PC-9 (cell line): ENCODE results near the gene MICAL2. TPM values are rescaled to one million over a fixed set of nuclear protein-coding genes. Genes with fewer than 3 reads are reported as not detected.

Source experiments
- BruUV-seq: library from RNA; stranded (reverse); fragments of 400-500 nt; replicated peaks from 2 replicates; lab custom pipeline; 2021; lab: Mats Ljungman, UMichigan
- CTCF ChIA-PET: fragments of 300-600 bp; sonication (Branson Sonifier 250); formaldehyde crosslinking; loops from one replicate; lab custom pipeline; 2022; ENCODE audit warnings: antibody characterized with exemption; lab: Charles Lee
- POLR2A ChIA-PET: fragments of 300-600 bp; sonication (Branson Sonifier 250); formaldehyde crosslinking; loops from one replicate; lab custom pipeline; 2022; ENCODE audit warnings: antibody characterized with exemption; ENCODE audit not compliant: unreplicated experiment; lab: Charles Lee
- DNase-seq, 2 experiments: peaks; one replicate each; pipeline versions ENCODE4 v3.0.0 to v3.0.0-alpha.2; 2015 to 2022; ENCODE audit warnings: mixed read lengths in 1 of 2
- H2AFZ ChIP-seq: fragments of 200-600 bp; sonication (generic); 2 replicates; pipeline ENCODE4 v1.8.1; 2017; ENCODE audit warnings: antibody characterized with exemption
- H3F3A ChIP-seq: fragments of 200-600 bp; sonication (generic); 2 replicates; pipeline ENCODE4 v1.8.1; 2017; ENCODE audit warnings: antibody characterized with exemption, mild to moderate bottlenecking, low read depth; ENCODE audit not compliant: insufficient read depth
- H3K27ac ChIP-seq: fragments of 200-600 bp; sonication (generic); 2 replicates; pipeline ENCODE4 v1.6.1; 2016; ENCODE audit warnings: mixed run types
- H3K27me3 ChIP-seq: fragments of 200-600 bp; sonication (generic); 2 replicates; pipeline ENCODE4 v1.6.1; 2016; ENCODE audit warnings: low read depth, mixed run types; ENCODE audit not compliant: insufficient read depth
- H3K36me3 ChIP-seq: fragments of 200-600 bp; sonication (generic); 2 replicates; pipeline ENCODE4 v1.6.1; 2016; ENCODE audit warnings: low read depth, mixed run types
- H3K4me1 ChIP-seq: fragments of 200-600 bp; sonication (generic); replicated peaks from 2 replicates; pipeline ENCODE4 v1.6.1; 2016; ENCODE audit warnings: mixed run types; ENCODE audit not compliant: insufficient read depth
- H3K4me2 ChIP-seq: fragments of 200-600 bp; sonication (generic); 2 replicates; pipeline ENCODE4 v1.6.1; 2017; ENCODE audit warnings: mixed run types
- H3K4me3 ChIP-seq: fragments of 200-600 bp; sonication (generic); 2 replicates; pipeline ENCODE4 v1.6.1; 2016; ENCODE audit warnings: mixed run types
- H3K79me2 ChIP-seq: fragments of 200-600 bp; sonication (generic); 2 replicates; pipeline ENCODE4 v1.6.1; 2017; ENCODE audit warnings: low read depth, mixed run types
- H3K9me2 ChIP-seq: fragments of 200-600 bp; sonication (generic); 2 replicates; pipeline ENCODE4 v1.8.1; 2017; ENCODE audit warnings: mild to moderate bottlenecking; ENCODE audit not compliant: insufficient read depth
- H3K9me3 ChIP-seq: fragments of 200-600 bp; sonication (generic); 2 replicates; pipeline ENCODE4 v1.8.1; 2016; ENCODE audit warnings: low read depth; ENCODE audit not compliant: insufficient read depth
- H4K20me1 ChIP-seq: fragments of 200-600 bp; sonication (generic); 2 replicates; pipeline ENCODE4 v1.8.1; 2017; ENCODE audit not compliant: insufficient read depth
- CTCF ChIP-seq: fragments of 200-600 bp; sonication (generic); conservative IDR thresholded peaks from 2 replicates; pipeline ENCODE4 v1.6.1; 2017; ENCODE audit warnings: mixed run types, antibody characterized with exemption, mild to moderate bottlenecking, moderate library complexity
- EZH2 ChIP-seq: fragments of 200-600 bp; sonication (generic); IDR thresholded peaks from 2 replicates; pipeline ENCODE4 v1.8.0; 2017; ENCODE audit warnings: antibody characterized with exemption, low read depth
- intact Hi-C: fragments of 100-400 bp; cut with micrococcal nuclease; formaldehyde crosslinking; loops from one replicate; pipeline ENCODE4 v1.10.0; 2022; ENCODE audit not compliant: unreplicated experiment
- total RNA-seq: library from RNA; stranded (reverse); gene quantifications from 2 replicates; pipeline ENCODE4 v1.2.3, GENCODE V29; 2021

The MICAL2 gene
- total RNA-seq, 1 experiment from 2014 or later: 32.4 TPM

GRCh38 chr11:12075291-12075690 is 35.1 kb upstream of the MICAL2 start:
- Histone ChIP-seq H3K36me3 (no peaks in the 10 kb centered on the region), H3K27me3 (no peaks in the 10 kb centered on the region), H3K9me3 (no peaks in the 10 kb centered on the region), H3K79me2 (no peaks in the 10 kb centered on the region), H3K4me3 (no peak overlapping the region), H3F3A (0 out of 2 replicates have a peak, but pooled peaks cover 8% of the 10 kb centered on the region), H2AFZ (no peak overlapping the region), H3K4me1 (peaks cover 25% of the 10 kb centered on the region), H3K9me2 (no peaks in the 10 kb centered on the region), H4K20me1 (no peaks in the 10 kb centered on the region), H3K27ac (no peak overlapping the region), H3K4me2 (no peak overlapping the region)
- intact Hi-C loops: no loop called here
- ChIA-PET CTCF (no interaction called here), POLR2A (no interaction called here)
- DNase-seq: no peak
- TF ChIP-seq CTCF (no peak), EZH2 (no peak)
- BruUV-seq: no TSS peak

- ChIA-PET POLR2A (no interaction called here), CTCF (no interaction called here)
- Histone ChIP-seq H3K27ac (no peak overlapping the region), H3K36me3 (no peaks in the 10 kb centered on the region), H3F3A (peaks cover 14% of the 10 kb centered on the region; the same call in 1 of the 2 replicates), H3K4me1 (peaks cover 31% of the 10 kb centered on the region), H4K20me1 (no peaks in the 10 kb centered on the region), H3K4me3 (no peak overlapping the region), H3K9me2 (no peaks in the 10 kb centered on the region), H3K9me3 (no peaks in the 10 kb centered on the region), H3K27me3 (no peaks in the 10 kb centered on the region), H3K4me2 (no peak overlapping the region), H3K79me2 (no peaks in the 10 kb centered on the region), H2AFZ (no peak overlapping the region)
- intact Hi-C loops: no loop called here
- BruUV-seq: no TSS peak
- DNase-seq: peak in 1 of 2 experiments; percentile 41
- no peak for TF ChIP-seq CTCF
- no peak for TF ChIP-seq EZH2
These were observed 34.3 kb upstream of the MICAL2 start for GRCh38 chr11:12075822-12076821.

GRCh38 chr11:12076840-12077534 is 33.4 kb upstream of the MICAL2 start:
- DNase-seq: no peak
- Histone ChIP-seq H3F3A (peaks cover 14% of the 10 kb centered on the region; the same call in 1 of the 2 replicates), H3K79me2 (no peaks in the 10 kb centered on the region), H3K9me2 (no peaks in the 10 kb centered on the region), H3K9me3 (no peaks in the 10 kb centered on the region), H3K27me3 (no peaks in the 10 kb centered on the region), H4K20me1 (no peaks in the 10 kb centered on the region), H3K4me1 (peaks cover 22% of the 10 kb centered on the region), H2AFZ (no peak overlapping the region), H3K4me3 (no peak overlapping the region), H3K27ac (no peak overlapping the region), H3K4me2 (no peak overlapping the region), H3K36me3 (no peaks in the 10 kb centered on the region)
- TF ChIP-seq CTCF: no peak
- TF ChIP-seq EZH2: no peak
- CTCF ChIA-PET: no interaction called here
- POLR2A ChIA-PET: no interaction called here
- BruUV-seq: no TSS peak
- intact Hi-C loops: no loop called here
